ENCODE data around the gene ZNF574.

The ZNF574 gene

DNA sequence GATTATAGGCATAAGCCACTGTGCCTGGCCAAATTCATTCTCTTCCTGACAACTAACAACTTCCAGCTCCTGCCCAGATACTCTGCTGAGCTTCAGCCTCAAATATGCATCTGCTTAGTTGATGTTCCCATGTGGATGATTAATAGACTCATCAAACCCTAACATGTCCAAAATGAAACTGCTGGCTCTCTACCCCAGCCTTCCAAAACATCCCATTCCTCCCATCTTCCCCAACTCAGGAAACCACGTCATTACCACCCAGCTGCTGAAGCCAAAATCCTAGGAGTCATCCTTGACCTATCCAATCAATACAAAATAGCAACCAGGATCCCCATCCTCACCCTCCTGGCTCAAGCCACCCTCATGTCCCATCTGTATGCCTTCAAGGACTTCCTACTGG lies 35.4 kb downstream of the ZNF574 start:
- no peak for DNase-seq (ENCODE audit: low read depth)
- H3K4me3 ChIP-seq (ENCODE audit: low read depth, low read length) = no peak overlapping the region
- TF ChIP-seq, protein P1, sequence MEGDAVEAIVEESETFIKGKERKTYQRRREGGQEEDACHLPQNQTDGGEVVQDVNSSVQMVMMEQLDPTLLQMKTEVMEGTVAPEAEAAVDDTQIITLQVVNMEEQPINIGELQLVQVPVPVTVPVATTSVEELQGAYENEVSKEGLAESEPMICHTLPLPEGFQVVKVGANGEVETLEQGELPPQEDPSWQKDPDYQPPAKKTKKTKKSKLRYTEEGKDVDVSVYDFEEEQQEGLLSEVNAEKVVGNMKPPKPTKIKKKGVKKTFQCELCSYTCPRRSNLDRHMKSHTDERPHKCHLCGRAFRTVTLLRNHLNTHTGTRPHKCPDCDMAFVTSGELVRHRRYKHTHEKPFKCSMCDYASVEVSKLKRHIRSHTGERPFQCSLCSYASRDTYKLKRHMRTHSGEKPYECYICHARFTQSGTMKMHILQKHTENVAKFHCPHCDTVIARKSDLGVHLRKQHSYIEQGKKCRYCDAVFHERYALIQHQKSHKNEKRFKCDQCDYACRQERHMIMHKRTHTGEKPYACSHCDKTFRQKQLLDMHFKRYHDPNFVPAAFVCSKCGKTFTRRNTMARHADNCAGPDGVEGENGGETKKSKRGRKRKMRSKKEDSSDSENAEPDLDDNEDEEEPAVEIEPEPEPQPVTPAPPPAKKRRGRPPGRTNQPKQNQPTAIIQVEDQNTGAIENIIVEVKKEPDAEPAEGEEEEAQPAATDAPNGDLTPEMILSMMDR (IDR thresholded peaks at IDR 0.05; ENCODE audit: insufficient read depth, low read depth, low read length, missing control alignments) = no peak

DNA sequence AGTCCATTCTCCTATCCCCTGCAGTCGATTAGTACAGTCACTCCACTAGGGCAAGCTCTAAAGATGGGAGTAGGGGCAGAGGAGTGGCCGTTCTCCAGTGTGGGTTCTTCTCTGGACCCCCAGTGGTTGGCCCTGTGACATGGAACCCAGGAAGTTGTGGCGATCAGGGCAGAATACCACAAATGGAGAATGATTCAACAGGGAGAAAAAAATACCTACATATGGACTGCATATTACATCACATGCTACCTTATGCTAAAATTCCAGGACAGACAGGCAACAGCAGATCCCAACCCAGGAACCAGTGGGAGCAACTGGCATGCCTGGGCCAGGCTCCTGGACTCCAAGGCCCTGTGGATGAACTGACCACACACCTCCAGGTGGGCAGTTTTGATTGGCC lies 35.8 kb downstream of the ZNF574 start:
- no peak overlapping the region for H3K4me3 ChIP-seq (ENCODE audit: low read depth, low read length)
- no peak for DNase-seq (ENCODE audit: low read depth)
- TF ChIP-seq, protein P1 (IDR thresholded peaks at IDR 0.05; ENCODE audit: insufficient read depth, low read depth, low read length, missing control alignments) = no peak

DNA sequence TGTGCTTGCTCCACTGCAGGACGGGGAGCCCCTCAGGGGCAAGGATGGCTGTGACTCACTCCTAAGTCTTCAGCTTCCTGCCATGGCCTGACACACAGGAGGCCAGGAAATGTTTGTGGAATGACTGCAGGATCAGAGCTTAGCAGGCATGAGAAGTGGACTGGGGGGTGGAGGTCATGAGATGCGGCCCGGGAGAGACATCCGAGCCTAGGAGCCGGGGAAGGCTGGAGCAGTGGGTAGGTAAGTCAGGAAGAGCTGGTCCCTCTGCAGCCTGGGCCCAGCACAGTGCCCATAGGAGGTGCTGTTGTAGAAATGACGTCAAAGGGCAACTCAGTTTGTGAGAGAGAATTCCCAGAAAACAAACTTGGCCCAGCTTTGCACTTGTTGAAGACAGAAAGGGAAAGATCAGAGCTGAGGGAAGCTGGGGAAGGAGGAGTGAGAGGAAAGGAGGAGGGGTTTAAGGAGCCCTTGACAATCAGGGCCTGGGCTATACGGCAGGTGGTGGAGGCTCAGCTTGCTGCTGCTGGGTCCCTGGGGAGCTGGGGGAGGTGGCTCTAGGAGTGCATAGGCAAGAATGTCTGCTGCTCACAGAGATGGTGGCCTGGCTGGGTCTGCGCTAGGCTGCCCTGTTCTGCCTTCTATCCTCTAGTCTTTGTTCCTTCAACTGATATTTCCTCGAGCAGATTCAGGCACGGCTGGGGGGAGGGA lies 37.8 kb downstream of the ZNF574 start:
- peak; percentile 85 for DNase-seq (ENCODE audit: low read depth)
- TF ChIP-seq, protein P1 (IDR thresholded peaks at IDR 0.05; ENCODE audit: insufficient read depth, low read depth, low read length, missing control alignments) = peak; percentile 15
- peak overlapping the region; percentile 3; the same call in 1 of the 2 replicates for H3K4me3 ChIP-seq (ENCODE audit: low read depth, low read length)

DNA sequence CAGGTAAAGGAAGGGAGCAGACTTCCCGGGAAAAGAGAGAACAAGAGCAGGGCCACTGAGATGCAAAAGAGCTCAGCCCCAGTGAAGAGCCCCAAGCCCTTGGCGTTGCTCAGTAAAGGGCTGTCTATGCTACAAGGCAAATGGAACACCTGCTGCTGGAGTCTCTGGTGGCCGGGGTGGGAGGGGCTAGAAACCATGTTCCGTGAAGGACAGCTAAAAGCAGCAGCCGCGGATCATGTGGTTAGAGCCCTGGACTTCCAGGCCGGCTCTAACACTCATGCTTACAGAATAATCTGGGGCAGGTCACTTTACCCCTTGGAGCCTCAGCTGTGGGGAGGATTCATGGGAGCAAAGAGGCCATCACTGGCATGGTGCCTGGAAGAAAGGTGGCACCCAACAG lies 38.4 kb downstream of the ZNF574 start:
- peak; percentile 85 for DNase-seq (ENCODE audit: low read depth)
- TF ChIP-seq, protein P1 (IDR thresholded peaks at IDR 0.05; ENCODE audit: insufficient read depth, low read depth, low read length, missing control alignments) = no peak
- peak overlapping the region; percentile 3; the same call in 1 of the 2 replicates for H3K4me3 ChIP-seq (ENCODE audit: low read depth, low read length)

DNA sequence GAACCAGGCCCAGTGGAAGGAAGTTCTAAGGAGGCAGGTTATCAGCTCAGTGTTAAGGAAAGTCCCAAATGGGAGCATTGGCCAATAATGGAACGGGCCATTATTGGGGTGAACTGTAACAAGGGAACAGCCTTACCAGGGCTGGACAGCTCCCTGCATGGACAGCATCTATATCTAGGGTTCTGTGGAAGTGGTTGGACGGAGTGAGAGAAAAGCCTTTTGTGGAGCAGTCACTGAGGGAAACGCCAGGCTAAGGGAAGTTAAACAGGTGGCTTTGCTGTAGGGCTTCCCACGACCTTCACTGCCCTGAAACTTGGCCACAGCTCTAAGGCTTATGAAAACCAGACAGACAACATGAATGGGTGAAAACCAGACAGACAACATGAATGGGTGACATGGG lies 39.3 kb downstream of the ZNF574 start:
- H3K4me3 ChIP-seq (ENCODE audit: low read depth, low read length) = no peak overlapping the region
- DNase-seq (ENCODE audit: low read depth) = no peak

DNA sequence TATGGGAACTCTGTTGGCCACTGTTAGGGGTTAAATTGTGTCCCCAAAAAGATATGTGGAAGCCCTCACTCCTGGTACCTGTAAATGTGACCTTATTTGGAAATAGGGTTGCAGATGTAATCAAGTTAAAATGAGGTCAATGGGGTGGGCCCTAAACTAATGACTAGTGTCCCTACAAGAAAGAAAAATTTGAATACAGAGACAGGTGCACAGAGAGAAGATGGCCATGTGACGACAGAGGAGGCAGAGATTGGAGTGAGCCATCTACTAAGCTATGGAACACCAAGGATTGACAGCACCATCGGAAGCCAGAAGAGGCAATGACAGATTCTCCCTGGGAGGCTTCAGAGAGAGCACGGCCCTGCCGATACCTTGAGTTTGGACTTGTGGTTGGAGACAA lies 39.7 kb downstream of the ZNF574 start:
- DNase-seq (ENCODE audit: low read depth) = no peak
- TF ChIP-seq, protein P1 (IDR thresholded peaks at IDR 0.05; ENCODE audit: insufficient read depth, low read depth, low read length, missing control alignments) = no peak
- no peak overlapping the region for H3K4me3 ChIP-seq (ENCODE audit: low read depth, low read length)

More for the DNA sequence above, 39.3 kb downstream of the ZNF574 start:
- TF ChIP-seq, protein P1 (IDR thresholded peaks at IDR 0.05; ENCODE audit: insufficient read depth, low read depth, low read length, missing control alignments) = no peak
